NCI-H526 (cell line): ENCODE results near the gene CHMP1B.
A peak's percentile ranks its signal among the peaks of the same experiment; 100 is the strongest.

Source experiments
- DNase-seq, 2 experiments: peaks; one replicate each; lab custom pipeline; 2025; lab: John Stamatoyannopoulos, UW

Gene CHMP1B

GRCh38 chr18:11851146-11851805, at the start of gene CHMP1B:
Gene CHMP1B, plus strand, starts transcription at chr18:11851413. Its CDS starts 99 bp downstream, at chr18:11851512.
- DNase-seq, result peak; percentile 63 to 94

- no peak for DNase-seq
Measured at GRCh38 chr18:11801573-11801972, 49.6 kb upstream of the CHMP1B start.

- no peak for DNase-seq
Measured at GRCh38 chr18:11802158-11802557, 49.1 kb upstream of the CHMP1B start.

GRCh38 chr18:11802586-11802985, 48.6 kb upstream of the CHMP1B start:
- no peak for DNase-seq

- no peak for DNase-seq
Measured at GRCh38 chr18:11807233-11807632, 44.0 kb upstream of the CHMP1B start.

GRCh38 chr18:11808001-11808855, 43.0 kb upstream of the CHMP1B start:
- no peak for DNase-seq

GRCh38 chr18:11809895-11810294, 41.3 kb upstream of the CHMP1B start:
- DNase-seq, result no peak

- no peak for DNase-seq
Measured at GRCh38 chr18:11810379-11810778, 40.8 kb upstream of the CHMP1B start.

GRCh38 chr18:11811009-11811408, 40.2 kb upstream of the CHMP1B start:
- no peak for DNase-seq

- DNase-seq, result no peak
Measured at GRCh38 chr18:11817229-11817628, 34.0 kb upstream of the CHMP1B start.

- no peak for DNase-seq
Measured at GRCh38 chr18:11818486-11819203, 32.6 kb upstream of the CHMP1B start.

- DNase-seq, result no peak
Measured at GRCh38 chr18:11819938-11820337, 31.3 kb upstream of the CHMP1B start.

- DNase-seq, result no peak
Measured at GRCh38 chr18:11820697-11821096, 30.5 kb upstream of the CHMP1B start.

GRCh38 chr18:11821208-11821607, 30.0 kb upstream of the CHMP1B start:
- DNase-seq, result no peak

GRCh38 chr18:11821643-11822237, 29.5 kb upstream of the CHMP1B start:
- no peak for DNase-seq

- no peak for DNase-seq
Measured at GRCh38 chr18:11823545-11823944, 27.7 kb upstream of the CHMP1B start.

GRCh38 chr18:11826836-11827235, 24.4 kb upstream of the CHMP1B start:
- DNase-seq, result no peak

- DNase-seq, result no peak
Measured at GRCh38 chr18:11828786-11829432, 22.3 kb upstream of the CHMP1B start.

GRCh38 chr18:11830585-11830984, 20.6 kb upstream of the CHMP1B start:
- DNase-seq, result no peak

GRCh38 chr18:11831921-11832320, 19.3 kb upstream of the CHMP1B start:
- DNase-seq, result no peak

GRCh38 chr18:11834772-11835171, 16.4 kb upstream of the CHMP1B start:
- DNase-seq, result no peak

GRCh38 chr18:11839556-11839955, 11.7 kb upstream of the CHMP1B start:
- no peak for DNase-seq
